GM12878 (cell line): ENCODE data around the gene SMG6.

Experiments used
- ATF2 ChIP-seq: IDR thresholded peaks from 2 replicates; pipeline ENCODE4 v1.6.1; 2012; ENCODE audit warnings: low read length, inconsistent platforms
- CTCF ChIP-seq, 3 experiments: IDR thresholded peaks in 2 of 3; conservative IDR thresholded peaks in 1 of 3; 2 replicates each; pipeline ENCODE4 v1.5.1; 2011; ENCODE audit warnings: low read depth in 3 of 3, low read length in 3 of 3, mild to moderate bottlenecking in 3 of 3, control low read depth in 2 of 3, moderate library complexity in 2 of 3, inconsistent platforms in 1 of 3, mixed read lengths in 1 of 3; ENCODE audit not compliant: control insufficient read depth in 2 of 3, insufficient read depth in 1 of 3; ENCODE audit errors: extremely low read depth in 1 of 3
- EGR1 ChIP-seq, 2 experiments: IDR thresholded peaks; 1 replicate in 1 of 2; 2 replicates in 1 of 2; pipeline ENCODE4 v1.6.1; 2011 to 2012; ENCODE audit warnings: low read depth in 2 of 2, low read length in 2 of 2, borderline replicate concordance in 1 of 2, mild to moderate bottlenecking in 1 of 2, moderate library complexity in 1 of 2
- EP300 ChIP-seq, 2 experiments: fragments of 150-350 bp in 1 of 2; IDR thresholded peaks; 2 replicates each; pipeline ENCODE4 v1.6.1; 2011 to 2012; ENCODE audit warnings: low read depth in 2 of 2, low read length in 2 of 2, borderline replicate concordance in 1 of 2, improper control_type of control experiment in 1 of 2, inconsistent platforms in 1 of 2; ENCODE audit not compliant: control insufficient read depth in 1 of 2
- MXI1 ChIP-seq: fragments of 150-350 bp; IDR thresholded peaks from 2 replicates; pipeline ENCODE4 v1.6.1; 2011; ENCODE audit warnings: low read depth, mild to moderate bottlenecking, inconsistent platforms, low read length, improper control_type of control experiment
- NBN ChIP-seq: fragments of 450-650 bp; IDR thresholded peaks from 2 replicates; pipeline ENCODE4 v1.6.1; 2016
- NRF1 ChIP-seq: conservative IDR thresholded peaks from 2 replicates; pipeline ENCODE4 v1.6.1; 2011; ENCODE audit warnings: mild to moderate bottlenecking, low read depth, low read length, improper control_type of control experiment
- SPI1 ChIP-seq: IDR thresholded peaks from 2 replicates; pipeline ENCODE4 v1.6.1; 2011; ENCODE audit warnings: low read depth, mild to moderate bottlenecking, low read length, moderate library complexity, borderline replicate concordance; ENCODE audit not compliant: insufficient read depth

GRCh38 chr17:2214047-2214928, 89.3 kb downstream of the SMG6 start:
- no peak for TF ChIP-seq CTCF (IDR thresholded peaks at IDR 0.05 in 2 of 3, conservative IDR thresholded peaks at IDR 0.05 in 1 of 3; ENCODE audit: control insufficient read depth in 2 of 3, extremely low read depth in 1 of 3, insufficient read depth in 1 of 3, low read depth in 3 of 3, low read length in 3 of 3)
- TF ChIP-seq SPI1 = no peak
- no peak for TF ChIP-seq NRF1
- no peak for TF ChIP-seq MXI1
- no peak for TF ChIP-seq EGR1 (IDR thresholded peaks at IDR 0.05; ENCODE audit: borderline replicate concordance in 1 of 2, low read depth in 2 of 2, low read length in 2 of 2)
- no peak for TF ChIP-seq NBN
- no peak for TF ChIP-seq ATF2
- no peak for TF ChIP-seq EP300 (IDR thresholded peaks at IDR 0.05; ENCODE audit: borderline replicate concordance in 1 of 2, control insufficient read depth in 1 of 2, low read depth in 2 of 2, low read length in 2 of 2)
